K562 (cell line): ENCODE measurements around the gene ANO8. TPM values are rescaled to one million over a fixed set of nuclear protein-coding genes. Genes with fewer than 3 reads are reported as not detected.

Source experiments
- POLR2G ChIP-seq: fragments of 200-400 bp; formaldehyde crosslinking; IDR thresholded peaks from 2 replicates; pipeline ENCODE4 v1.6.1; 2017; ENCODE audit warnings: low read depth, mild to moderate bottlenecking, antibody characterized with exemption, low read length, moderate library complexity
- ZNF318 ChIP-seq, 2 experiments: fragments of 450-650 bp; IDR thresholded peaks; 2 replicates each; pipeline ENCODE4 v1.6.1; 2016; ENCODE audit warnings: mild to moderate bottlenecking in 2 of 2, borderline replicate concordance in 1 of 2, low read depth in 1 of 2, moderate library complexity in 1 of 2
- polyA plus RNA-seq, 8 experiments: library from polyadenylated mRNA; depleted of rRNA in 4 of 8; stranded (reverse) in 5 of 8; unstranded in 3 of 8; fragments of >200 nt; fragmentation: Nextera tagmentation in 2 of 8; fragmentation: Illumina TruSeq in 1 of 8; extraction: Ambion mirVana in 2 of 8; extraction: Trizol in 1 of 8; gene quantifications; 2 replicates each; pipeline versions ENCODE4 v1.2.1 to v1.2.3, GENCODE V29; 2011 to 2014; ENCODE audit warnings: inconsistent platforms in 1 of 8, missing spikeins in 1 of 8
- total RNA-seq, 7 experiments: library from RNA; depleted of rRNA in 6 of 7; stranded (reverse); fragments of >200 nt in 6 of 7; fragmentation: Illumina TruSeq in 2 of 7; extraction: Trizol in 2 of 7; gene quantifications; 2 replicates each; pipeline versions ENCODE4 v1.2.1 to v1.2.3, GENCODE V29; 2011 to 2021; ENCODE audit warnings: low replicate concordance in 1 of 7

ANO8 gene
- total and polyA plus RNA-seq, 9 of the 15 experiments (the other 6 are each of a cell fraction or from before 2014, with no cell fraction given), result 0.07 to 7.6 (median 2.3) TPM; not detected in 1

- no peak for TF ChIP-seq ZNF318 (IDR thresholded peaks at IDR 0.05; ENCODE audit: borderline replicate concordance in 1 of 2, low read depth in 1 of 2)
- TF ChIP-seq POLR2G, result peak; percentile 46; the same call in 1 of the 2 replicates
Observed at GRCh38 chr19:17327068-17327653, 7.5 kb downstream of the ANO8 start (continued).
